ENCODE data around the gene NSG1. TPM values are rescaled to one million over a fixed set of nuclear protein-coding genes. Genes with fewer than 3 reads are reported as not detected.

NSG1 gene, protein sequence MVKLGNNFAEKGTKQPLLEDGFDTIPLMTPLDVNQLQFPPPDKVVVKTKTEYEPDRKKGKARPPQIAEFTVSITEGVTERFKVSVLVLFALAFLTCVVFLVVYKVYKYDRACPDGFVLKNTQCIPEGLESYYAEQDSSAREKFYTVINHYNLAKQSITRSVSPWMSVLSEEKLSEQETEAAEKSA
- polyA plus RNA-seq: 10 to 100 TPM in 1 of 4 donors, 1 to 10 TPM in 1, under 1 TPM in 1, not detected in 1; 0.27 to 12.2 (median 8.2) TPM
- long read RNA-seq, donor 1, partial matches to known transcripts: 63 of 63 reads
- long read RNA-seq, donor 1, other reads (novel, unspliced or antisense): 0 of 63 reads
- long read RNA-seq, donor 2: 0 reads
- long read RNA-seq, donor 3, partial matches to known transcripts: 0 of 1 reads
- long read RNA-seq, donor 3, other reads (novel, unspliced or antisense): 0 of 1 reads
- long read RNA-seq, donor 4: 0 reads
- long read RNA-seq, donor 5: 0 reads
- long read RNA-seq, donor 6: 0 reads
- long read RNA-seq, donor 7: 0 reads
- long read RNA-seq, donor 8, partial matches to known transcripts: 0 of 1 reads
- long read RNA-seq, donor 8, other reads (novel, unspliced or antisense): 0 of 1 reads
- long read RNA-seq, donor 9, partial matches to known transcripts: 0 of 1 reads
- long read RNA-seq, donor 9, other reads (novel, unspliced or antisense): 0 of 1 reads
- long read RNA-seq, donor 10, partial matches to known transcripts: 16 of 17 reads
- long read RNA-seq, donor 10, other reads (novel, unspliced or antisense): 0 of 17 reads

DNA sequence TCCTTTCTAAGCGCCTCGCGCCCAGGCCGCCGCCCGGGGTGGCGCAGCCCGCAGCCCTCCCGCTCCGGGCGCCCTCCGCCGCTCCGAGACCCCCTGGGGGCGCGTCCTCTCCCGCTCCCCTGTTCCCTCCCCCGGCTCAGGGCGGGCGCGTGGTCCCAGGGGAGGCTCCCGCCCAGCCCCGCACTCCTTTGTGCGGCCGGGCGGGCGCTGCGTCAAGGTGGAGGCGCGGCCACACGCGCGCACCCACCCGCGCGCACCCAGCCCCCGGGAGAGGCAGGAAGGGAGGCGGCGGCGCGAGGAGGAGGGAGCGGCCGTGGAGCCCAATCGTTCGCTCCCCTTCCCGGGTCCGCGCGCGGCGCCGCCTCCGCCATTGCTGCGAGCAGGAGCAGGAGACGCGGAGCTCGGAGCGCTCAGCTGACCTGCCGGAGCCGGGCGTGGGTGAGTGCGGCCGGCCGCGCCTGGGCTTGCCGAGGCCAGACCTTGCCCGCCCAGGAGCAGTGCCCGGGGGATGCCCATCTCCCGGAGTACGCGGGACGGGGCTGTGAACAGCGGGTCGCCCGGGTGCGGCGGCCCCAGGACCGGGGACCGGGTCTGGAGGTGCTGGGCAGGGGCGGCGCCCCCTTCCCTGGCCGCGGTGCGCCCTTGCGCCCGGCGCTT lies at the start of gene NSG1:
Gene NSG1, plus strand, starts transcription at position 367 of the 657 bp plus-strand sequence. CDS start 528 bp downstream, outside the sequence.
- peaks cover 18 to 49% (median 26%) of the 10 kb centered on the region in 3 donors for H3K27me3 ChIP-seq (ENCODE audit: control insufficient read depth in 3 of 3, insufficient read depth in 3 of 3, low read length in 3 of 3)
- no peaks in the 10 kb centered on the region for H3K4me1 ChIP-seq (ENCODE audit: control insufficient read depth in 3 of 3, insufficient read depth in 2 of 3, low read depth in 1 of 3, low read length in 2 of 3)
- H3K9me3 ChIP-seq (ENCODE audit: control insufficient read depth in 2 of 2, insufficient read depth in 1 of 2, low read depth in 1 of 2, low read length in 1 of 2): no peaks in the 10 kb centered on the region
- WGBS, 3 donors: 1% methylated on average over 42 to 87 of the region's 87 CpGs
- no peak within 1 kb of the TSS for H3K27ac ChIP-seq (ENCODE audit: low read depth in 1 of 3, low read length in 2 of 3)
- DNase-seq (peak in 1 of 2 donors; percentile 52), FAIRE-seq (no peak)
- H3K4me3 ChIP-seq (ENCODE audit: low read depth in 1 of 3, low read length in 3 of 3): peak within 1 kb of the TSS in 2 of 3 donors; percentile 28 to 35
- H3K36me3 ChIP-seq (ENCODE audit: control insufficient read depth in 3 of 3, insufficient read depth in 2 of 3, low read depth in 1 of 3, low read length in 3 of 3): peaks cover 0 to 2% (median 0%) of the 10 kb centered on the region in 3 donors

GRCh38 chr4:4338210-4339001 lies 48.5 kb upstream of the NSG1 start:
- DNase-seq (no peak), FAIRE-seq (no peak)
- WGBS, 3 donors: 61 to 82% (median 71%) methylated on average over 11 of the region's 11 CpGs
- H3K9me3 ChIP-seq (ENCODE audit: control insufficient read depth in 2 of 2, insufficient read depth in 1 of 2, low read depth in 1 of 2, low read length in 1 of 2): no peaks in the 10 kb centered on the region
- peaks cover 0 to 5% (median 0%) of the 10 kb centered on the region in 3 donors for H3K27me3 ChIP-seq (ENCODE audit: control insufficient read depth in 3 of 3, insufficient read depth in 3 of 3, low read length in 3 of 3)
- no peaks in the 10 kb centered on the region for H3K4me1 ChIP-seq (ENCODE audit: control insufficient read depth in 3 of 3, insufficient read depth in 2 of 3, low read depth in 1 of 3, low read length in 2 of 3)
- H3K27ac ChIP-seq (ENCODE audit: low read depth in 1 of 3, low read length in 2 of 3): no peak overlapping the region
- H3K4me3 ChIP-seq (ENCODE audit: low read depth in 1 of 3, low read length in 3 of 3): no peak overlapping the region
- no peaks in the 10 kb centered on the region for H3K36me3 ChIP-seq (ENCODE audit: control insufficient read depth in 3 of 3, insufficient read depth in 2 of 3, low read depth in 1 of 3, low read length in 3 of 3)

DNA sequence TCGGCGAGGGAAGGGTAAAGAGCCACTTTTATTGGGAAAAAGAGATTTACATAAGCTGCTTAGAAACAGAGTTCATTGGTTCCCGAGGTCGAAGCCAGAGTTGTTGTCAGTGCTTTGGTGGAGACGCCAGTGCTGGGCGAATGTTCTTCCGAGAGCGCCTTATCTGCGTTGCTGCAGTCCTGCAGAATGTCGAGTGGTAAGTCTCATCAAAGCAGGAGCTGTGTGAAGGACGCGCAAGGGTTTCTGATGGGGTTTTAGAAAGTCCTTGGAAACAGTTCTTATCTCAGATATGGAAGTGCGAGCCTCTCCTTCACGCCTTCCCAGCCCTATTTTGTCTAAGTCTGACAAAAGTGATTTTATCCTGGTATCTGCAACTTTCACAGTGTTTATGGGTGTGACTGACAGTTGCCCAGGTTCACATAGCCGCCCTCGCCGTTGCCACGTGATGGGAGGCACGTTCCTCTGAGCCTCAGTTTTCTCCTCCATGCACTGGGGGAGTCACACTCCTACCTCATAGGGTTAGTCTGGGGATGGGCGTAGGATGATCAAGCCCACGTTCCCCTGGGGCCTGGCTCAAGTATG lies 47.3 kb upstream of the NSG1 start:
- FAIRE-seq (no peak), DNase-seq (peak in 1 of 2 donors; percentile 7)
- WGBS, 3 donors: 31 to 42% (median 35%) methylated on average over 21 of the region's 21 CpGs
- Histone ChIP-seq H3K9me3 (ENCODE audit: control insufficient read depth in 2 of 2, insufficient read depth in 1 of 2, low read depth in 1 of 2, low read length in 1 of 2) (no peaks in the 10 kb centered on the region), H3K4me3 (ENCODE audit: low read depth in 1 of 3, low read length in 3 of 3) (no peak overlapping the region), H3K36me3 (ENCODE audit: control insufficient read depth in 3 of 3, insufficient read depth in 2 of 3, low read depth in 1 of 3, low read length in 3 of 3) (no peaks in the 10 kb centered on the region), H3K27ac (ENCODE audit: low read depth in 1 of 3, low read length in 2 of 3) (no peak overlapping the region), H3K4me1 (ENCODE audit: control insufficient read depth in 3 of 3, insufficient read depth in 2 of 3, low read depth in 1 of 3, low read length in 2 of 3) (no peaks in the 10 kb centered on the region), H3K27me3 (ENCODE audit: control insufficient read depth in 3 of 3, insufficient read depth in 3 of 3, low read length in 3 of 3) (peaks cover 0 to 5% (median 0%) of the 10 kb centered on the region in 3 donors)

DNA sequence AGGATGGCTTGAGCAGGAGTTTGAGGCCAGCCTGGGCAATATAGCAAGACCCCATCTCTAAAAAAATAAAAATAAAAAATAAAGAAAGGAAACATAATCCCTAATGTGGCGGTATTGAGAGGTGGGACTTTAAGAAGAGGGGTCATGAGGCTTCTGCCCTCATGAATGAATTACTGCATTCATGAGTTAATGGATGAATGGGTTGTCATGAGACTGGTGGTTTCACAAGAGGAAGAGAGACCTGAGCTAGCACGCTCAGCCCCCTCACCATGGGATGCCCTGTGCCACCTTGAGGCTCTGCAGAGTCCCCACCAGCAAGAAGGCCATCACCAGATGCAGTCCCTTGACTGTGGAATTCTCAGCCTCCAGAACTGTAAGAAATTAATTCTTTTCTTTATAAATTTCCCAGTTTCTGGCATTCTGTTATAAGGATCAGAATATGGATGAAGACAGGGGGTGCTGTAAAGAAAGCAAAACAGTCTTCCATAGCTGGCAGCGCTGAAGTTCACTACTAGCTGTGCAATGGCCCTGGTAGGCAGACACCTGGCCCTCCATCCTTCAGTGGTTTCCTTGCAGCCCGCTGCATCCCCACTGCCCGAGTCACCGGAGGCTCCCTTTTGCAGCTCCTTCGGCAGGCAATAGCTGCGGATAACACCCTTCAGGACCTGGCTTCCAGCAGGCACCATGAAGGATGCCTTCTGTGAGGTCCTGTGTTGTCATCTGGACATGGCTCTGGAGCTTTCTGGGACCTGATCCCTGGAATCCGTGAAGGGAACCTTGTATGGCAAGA lies 44.8 kb upstream of the NSG1 start:
- Histone ChIP-seq H3K27ac (ENCODE audit: low read depth in 1 of 3, low read length in 2 of 3) (no peak overlapping the region), H3K9me3 (ENCODE audit: control insufficient read depth in 2 of 2, insufficient read depth in 1 of 2, low read depth in 1 of 2, low read length in 1 of 2) (no peaks in the 10 kb centered on the region), H3K4me3 (ENCODE audit: low read depth in 1 of 3, low read length in 3 of 3) (no peak overlapping the region), H3K4me1 (ENCODE audit: control insufficient read depth in 3 of 3, insufficient read depth in 2 of 3, low read depth in 1 of 3, low read length in 2 of 3) (no peaks in the 10 kb centered on the region), H3K36me3 (ENCODE audit: control insufficient read depth in 3 of 3, insufficient read depth in 2 of 3, low read depth in 1 of 3, low read length in 3 of 3) (no peaks in the 10 kb centered on the region), H3K27me3 (ENCODE audit: control insufficient read depth in 3 of 3, insufficient read depth in 3 of 3, low read length in 3 of 3) (peaks cover 0 to 5% (median 0%) of the 10 kb centered on the region in 3 donors)
- FAIRE-seq (no peak), DNase-seq (no peak)
- WGBS, 3 donors: 86 to 91% (median 88%) methylated on average over 9 of the region's 9 CpGs

DNA sequence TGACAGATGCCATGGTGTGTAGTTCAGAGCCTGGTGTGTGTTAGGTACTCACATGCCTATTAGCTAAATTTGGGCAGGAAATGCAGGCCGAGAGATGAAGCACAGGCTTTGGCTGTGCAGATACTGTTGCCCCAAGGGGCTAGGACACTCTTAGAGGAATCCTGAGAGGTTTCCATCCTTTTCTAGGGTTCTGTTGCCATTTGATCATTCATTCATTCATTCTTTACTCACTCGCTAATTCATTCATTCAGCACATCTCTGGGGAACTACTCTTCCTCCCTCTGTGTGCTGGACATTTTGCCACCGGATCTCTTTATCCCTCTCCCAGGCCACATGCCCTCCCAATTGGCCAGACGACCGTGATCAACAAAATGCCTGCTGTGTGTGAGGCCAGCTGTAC lies 43.9 kb upstream of the NSG1 start:
- Histone ChIP-seq H3K9me3 (ENCODE audit: control insufficient read depth in 2 of 2, insufficient read depth in 1 of 2, low read depth in 1 of 2, low read length in 1 of 2) (no peaks in the 10 kb centered on the region), H3K4me1 (ENCODE audit: control insufficient read depth in 3 of 3, insufficient read depth in 2 of 3, low read depth in 1 of 3, low read length in 2 of 3) (no peaks in the 10 kb centered on the region), H3K27me3 (ENCODE audit: control insufficient read depth in 3 of 3, insufficient read depth in 3 of 3, low read length in 3 of 3) (peaks cover 0 to 5% (median 0%) of the 10 kb centered on the region in 3 donors), H3K4me3 (ENCODE audit: low read depth in 1 of 3, low read length in 3 of 3) (no peak overlapping the region), H3K27ac (ENCODE audit: low read depth in 1 of 3, low read length in 2 of 3) (no peak overlapping the region), H3K36me3 (ENCODE audit: control insufficient read depth in 3 of 3, insufficient read depth in 2 of 3, low read depth in 1 of 3, low read length in 3 of 3) (no peaks in the 10 kb centered on the region)
- DNase-seq (no peak), FAIRE-seq (no peak)
- 80 to 86% (median 82%) methylated on average over 5 of the region's 5 CpGs for WGBS, 3 donors

DNA sequence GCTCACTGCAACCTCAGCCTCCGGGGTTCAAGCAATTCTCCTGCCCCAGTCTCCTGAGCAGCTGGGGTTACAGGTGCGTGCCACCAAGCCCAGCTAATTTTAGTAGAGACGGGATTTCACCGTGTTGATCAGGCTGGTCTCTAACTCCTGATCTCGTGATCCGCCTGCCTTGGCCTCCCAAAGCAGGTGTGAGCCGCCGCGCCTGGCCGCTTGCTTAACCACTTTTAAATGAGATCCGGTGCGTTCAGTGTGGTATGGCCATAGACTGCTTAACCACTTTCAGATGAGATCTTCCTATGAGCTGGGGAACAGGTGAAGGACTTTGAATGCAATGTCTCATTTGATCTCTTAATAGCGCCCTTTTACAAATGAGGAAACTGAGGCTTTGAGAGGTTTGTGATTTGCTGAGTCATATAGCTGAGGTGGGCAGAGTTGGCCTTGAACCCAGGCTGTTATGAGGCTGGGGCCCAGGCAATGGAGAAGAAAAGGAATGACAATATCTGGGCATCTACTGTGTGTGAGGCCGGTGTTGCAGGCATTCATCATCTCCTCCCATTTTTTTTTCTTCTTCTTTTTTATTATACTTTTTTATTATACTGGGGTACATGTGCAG lies 41.9 kb upstream of the NSG1 start:
- no peaks in the 10 kb centered on the region for H3K4me1 ChIP-seq (ENCODE audit: control insufficient read depth in 3 of 3, insufficient read depth in 2 of 3, low read depth in 1 of 3, low read length in 2 of 3)
- WGBS, 3 donors: 74 to 86% (median 84%) methylated on average over 14 of the region's 14 CpGs
- FAIRE-seq (no peak), DNase-seq (no peak)
- no peak overlapping the region for H3K27ac ChIP-seq (ENCODE audit: low read depth in 1 of 3, low read length in 2 of 3)
- H3K9me3 ChIP-seq (ENCODE audit: control insufficient read depth in 2 of 2, insufficient read depth in 1 of 2, low read depth in 1 of 2, low read length in 1 of 2): no peaks in the 10 kb centered on the region
- H3K4me3 ChIP-seq (ENCODE audit: low read depth in 1 of 3, low read length in 3 of 3): no peak overlapping the region
- H3K27me3 ChIP-seq (ENCODE audit: control insufficient read depth in 3 of 3, insufficient read depth in 3 of 3, low read length in 3 of 3): peaks cover 0 to 1% (median 0%) of the 10 kb centered on the region in 3 donors
- H3K36me3 ChIP-seq (ENCODE audit: control insufficient read depth in 3 of 3, insufficient read depth in 2 of 3, low read depth in 1 of 3, low read length in 3 of 3): no peaks in the 10 kb centered on the region

DNA sequence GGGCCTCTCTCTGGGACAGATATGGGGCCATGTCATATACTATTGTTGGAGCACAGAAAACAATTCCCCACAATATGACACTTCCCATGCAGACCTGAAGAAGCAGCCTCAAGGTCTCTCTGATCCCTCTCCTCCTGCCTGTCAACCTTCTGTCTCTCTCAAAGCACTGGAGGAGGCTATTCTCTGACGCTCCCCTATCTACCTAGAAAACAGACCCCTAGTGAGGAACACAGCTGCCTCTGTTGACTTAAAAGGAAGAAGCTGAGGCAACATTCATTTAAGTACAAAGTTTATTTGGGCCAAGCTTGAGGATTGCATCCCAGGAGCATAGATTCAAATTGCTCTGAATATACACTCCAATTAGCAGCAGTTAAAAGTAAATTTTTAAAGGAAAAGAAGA lies 39.3 kb upstream of the NSG1 start:
- Histone ChIP-seq H3K4me1 (ENCODE audit: control insufficient read depth in 3 of 3, insufficient read depth in 2 of 3, low read depth in 1 of 3, low read length in 2 of 3) (no peaks in the 10 kb centered on the region), H3K4me3 (ENCODE audit: low read depth in 1 of 3, low read length in 3 of 3) (no peak overlapping the region), H3K27me3 (ENCODE audit: control insufficient read depth in 3 of 3, insufficient read depth in 3 of 3, low read length in 3 of 3) (no peaks in the 10 kb centered on the region), H3K27ac (ENCODE audit: low read depth in 1 of 3, low read length in 2 of 3) (no peak overlapping the region), H3K36me3 (ENCODE audit: control insufficient read depth in 3 of 3, insufficient read depth in 2 of 3, low read depth in 1 of 3, low read length in 3 of 3) (no peaks in the 10 kb centered on the region), H3K9me3 (ENCODE audit: control insufficient read depth in 2 of 2, insufficient read depth in 1 of 2, low read depth in 1 of 2, low read length in 1 of 2) (no peaks in the 10 kb centered on the region)
- DNase-seq (no peak), FAIRE-seq (no peak)
- 16 to 33% (median 20%) methylated on average over 1 of the region's 1 CpG for WGBS, 3 donors
